Choroid plexus epithelial cell (primary cell): Measurements from ENCODE around the gene BCL11B.

Experiments used
- DNase-seq: peaks from one replicate; pipeline ENCODE4 v3.0.0-alpha.2; 2010; ENCODE audit warnings: low read depth
- H3K4me3 ChIP-seq: 2 replicates; pipeline ENCODE4 v1.5.1; 2011; ENCODE audit warnings: low read depth, mild to moderate bottlenecking, control low read depth, low read length, moderate library complexity
- TF ChIP-seq, protein P1 (sequence below): conservative IDR thresholded peaks from 2 replicates; pipeline ENCODE4 v1.5.1; 2011; ENCODE audit warnings: low read depth, mild to moderate bottlenecking, control low read depth, inconsistent platforms, low read length, moderate library complexity

BCL11B gene

GRCh38 chr14:99121319-99121875 lies 150.6 kb downstream of the BCL11B start:
- no peak overlapping the region for H3K4me3 ChIP-seq
- TF ChIP-seq, protein P1, sequence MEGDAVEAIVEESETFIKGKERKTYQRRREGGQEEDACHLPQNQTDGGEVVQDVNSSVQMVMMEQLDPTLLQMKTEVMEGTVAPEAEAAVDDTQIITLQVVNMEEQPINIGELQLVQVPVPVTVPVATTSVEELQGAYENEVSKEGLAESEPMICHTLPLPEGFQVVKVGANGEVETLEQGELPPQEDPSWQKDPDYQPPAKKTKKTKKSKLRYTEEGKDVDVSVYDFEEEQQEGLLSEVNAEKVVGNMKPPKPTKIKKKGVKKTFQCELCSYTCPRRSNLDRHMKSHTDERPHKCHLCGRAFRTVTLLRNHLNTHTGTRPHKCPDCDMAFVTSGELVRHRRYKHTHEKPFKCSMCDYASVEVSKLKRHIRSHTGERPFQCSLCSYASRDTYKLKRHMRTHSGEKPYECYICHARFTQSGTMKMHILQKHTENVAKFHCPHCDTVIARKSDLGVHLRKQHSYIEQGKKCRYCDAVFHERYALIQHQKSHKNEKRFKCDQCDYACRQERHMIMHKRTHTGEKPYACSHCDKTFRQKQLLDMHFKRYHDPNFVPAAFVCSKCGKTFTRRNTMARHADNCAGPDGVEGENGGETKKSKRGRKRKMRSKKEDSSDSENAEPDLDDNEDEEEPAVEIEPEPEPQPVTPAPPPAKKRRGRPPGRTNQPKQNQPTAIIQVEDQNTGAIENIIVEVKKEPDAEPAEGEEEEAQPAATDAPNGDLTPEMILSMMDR = no peak
- no peak for DNase-seq

DNA sequence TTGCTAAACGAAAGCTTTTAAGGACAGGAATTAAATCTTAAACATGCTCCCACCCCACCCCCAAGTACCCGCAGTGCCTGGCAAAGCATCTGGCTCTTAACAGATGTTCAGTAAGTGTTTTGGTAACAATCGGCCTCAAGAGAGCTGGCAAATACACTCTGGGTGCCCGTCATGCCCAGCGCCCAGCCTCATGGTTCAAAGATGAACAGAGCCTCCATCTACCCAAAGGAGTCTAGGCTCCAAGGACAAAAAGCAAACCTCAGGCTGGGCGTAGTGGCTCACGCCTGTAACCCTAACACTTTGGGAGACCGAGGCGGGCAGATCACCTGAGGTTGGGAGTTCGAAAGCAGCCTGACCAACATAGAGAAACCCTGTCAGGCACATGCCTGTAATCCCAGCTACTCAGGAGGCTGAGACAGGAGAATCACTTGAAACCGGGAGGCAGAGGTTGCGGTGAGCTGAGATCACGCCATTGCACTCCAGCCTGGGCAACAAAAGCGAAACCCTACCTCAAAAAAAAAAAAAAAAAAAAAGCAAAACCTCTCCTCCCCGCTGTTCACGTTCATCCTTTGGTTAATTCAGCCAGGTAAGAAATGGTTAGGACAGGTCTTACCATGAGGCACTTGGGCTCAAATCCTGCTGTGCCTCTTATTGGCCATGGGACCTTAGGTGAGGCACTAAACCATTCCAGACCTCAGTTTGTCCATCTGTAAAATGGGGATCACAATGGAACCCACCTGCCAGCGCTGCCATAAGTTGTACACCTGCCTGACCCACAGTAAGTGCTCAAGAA lies 151.3 kb downstream of the BCL11B start:
- no peak for DNase-seq
- no peak overlapping the region for H3K4me3 ChIP-seq

DNA sequence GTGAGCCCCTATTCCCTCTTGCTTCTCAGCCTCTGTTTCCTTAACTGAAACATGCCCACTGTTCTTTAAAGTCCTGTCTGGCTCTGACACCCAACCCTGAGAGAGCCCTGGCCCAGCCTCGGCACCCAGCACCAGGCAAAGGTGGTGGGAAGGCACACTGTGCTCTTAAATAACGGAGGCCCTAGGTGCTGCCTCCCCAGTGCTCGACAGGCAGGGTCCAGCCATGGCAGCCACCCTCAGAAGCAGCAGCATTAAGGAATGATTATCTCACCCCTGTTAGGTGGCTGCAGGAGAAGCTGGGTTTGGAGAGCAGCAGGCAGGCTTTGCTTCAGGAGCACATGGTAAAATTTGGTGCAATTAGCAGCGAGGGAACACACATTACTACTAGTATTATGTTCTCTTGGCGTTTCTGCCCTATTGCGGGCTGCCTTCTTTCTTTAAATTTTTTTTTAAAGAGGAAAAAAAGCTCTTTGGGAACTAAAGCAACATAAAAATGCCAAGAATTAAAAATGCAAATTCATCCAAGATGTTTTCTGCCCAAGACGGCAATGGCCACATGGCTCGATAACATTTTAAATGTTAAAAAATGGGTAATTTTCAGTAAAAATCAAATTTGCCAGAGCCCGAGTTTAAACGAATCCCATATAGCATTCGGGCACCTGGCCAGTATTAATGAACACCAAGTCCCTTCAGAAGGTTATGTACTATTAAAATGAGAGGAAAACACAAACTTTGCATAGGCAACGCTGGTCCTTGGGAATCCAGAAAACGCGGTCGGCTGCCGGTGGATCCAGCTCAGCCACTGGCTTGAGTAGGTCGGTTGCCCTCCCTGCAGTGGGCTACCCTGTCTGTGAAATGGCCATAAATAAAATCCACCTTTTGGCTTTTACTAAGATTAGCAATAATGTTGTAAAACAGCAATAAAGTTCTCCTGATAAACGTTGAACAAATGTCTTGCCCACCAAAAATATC lies 152.2 kb downstream of the BCL11B start:
- TF ChIP-seq, protein P1 = no peak
- H3K4me3 ChIP-seq = no peak overlapping the region
- no peak for DNase-seq

More for the DNA sequence above, 151.3 kb downstream of the BCL11B start:
- TF ChIP-seq, protein P1 = no peak
